NCI-H1694 treated with DMSO at 0.1 percent for 48 hours (cell line): ENCODE measurements around the gene CHD3.
"Not testable (repeated sequence)": the region's sequence is repeated elsewhere in the genome, so short reads cannot be mapped to it uniquely, and the experiment has no call there.

Experiments used
- DNase-seq: peaks from one replicate; lab custom pipeline; 2025; lab: John Stamatoyannopoulos, UW

CHD3 gene

GRCh38 chr17:7931709-7932482 is 43.3 kb downstream of the CHD3 start, which contains the start of the genes CNTROB and TRAPPC1:
Gene CNTROB (plus strand): TSS chr17:7932206. CDS start chr17:7933080, 874 bp downstream.
Gene TRAPPC1 (minus strand): TSS chr17:7931946. CDS start chr17:7931829, 117 bp downstream.
- peak; percentile 98 for DNase-seq

GRCh38 chr17:7932483-7932891 is 43.9 kb downstream of the CHD3 start:
- peak; percentile 5 for DNase-seq

- no peak for DNase-seq
Measured at GRCh38 chr17:7932949-7933348, 44.4 kb downstream of the CHD3 start.

GRCh38 chr17:7935859-7936258 is 47.3 kb downstream of the CHD3 start:
- no peak for DNase-seq

DNA sequence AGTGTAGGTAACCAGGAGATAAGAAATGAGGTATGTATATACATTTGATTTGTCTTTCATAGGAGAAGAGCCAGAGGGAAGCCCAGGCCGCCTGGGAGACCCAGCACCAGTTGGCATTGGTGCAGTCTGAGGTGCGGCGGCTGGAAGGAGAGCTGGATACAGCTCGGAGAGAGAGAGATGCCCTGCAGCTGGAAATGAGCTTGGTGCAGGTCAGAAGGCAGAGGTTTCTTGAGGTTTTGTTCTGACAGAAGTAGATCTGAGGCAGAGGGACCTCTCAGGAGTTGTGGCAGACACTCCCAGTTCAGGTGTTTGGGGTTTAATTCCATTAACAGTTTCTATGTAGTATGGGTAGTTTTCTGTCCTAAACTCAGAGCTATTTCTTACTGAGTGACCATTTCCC is 51.4 kb downstream of the CHD3 start:
- no peak for DNase-seq

DNA sequence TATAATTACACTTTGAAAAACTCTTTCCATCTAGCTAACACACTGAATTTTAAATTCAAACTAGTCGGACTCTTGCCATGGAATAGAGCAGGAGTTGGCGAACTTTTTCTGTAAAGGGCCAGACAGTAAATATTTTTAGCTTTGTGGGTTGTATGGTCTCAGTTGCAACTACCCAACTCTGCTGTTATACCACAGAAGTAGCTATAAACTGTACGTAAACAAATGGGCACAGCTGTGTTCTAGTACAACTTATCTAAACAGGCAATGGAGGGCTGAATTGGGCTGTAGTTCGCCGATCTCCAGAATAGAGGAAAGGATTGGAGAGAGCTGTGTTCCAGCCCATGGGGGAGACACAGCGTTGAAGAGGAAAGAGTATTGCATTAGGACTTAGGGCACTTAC is 52.2 kb downstream of the CHD3 start:
- no peak for DNase-seq

DNA sequence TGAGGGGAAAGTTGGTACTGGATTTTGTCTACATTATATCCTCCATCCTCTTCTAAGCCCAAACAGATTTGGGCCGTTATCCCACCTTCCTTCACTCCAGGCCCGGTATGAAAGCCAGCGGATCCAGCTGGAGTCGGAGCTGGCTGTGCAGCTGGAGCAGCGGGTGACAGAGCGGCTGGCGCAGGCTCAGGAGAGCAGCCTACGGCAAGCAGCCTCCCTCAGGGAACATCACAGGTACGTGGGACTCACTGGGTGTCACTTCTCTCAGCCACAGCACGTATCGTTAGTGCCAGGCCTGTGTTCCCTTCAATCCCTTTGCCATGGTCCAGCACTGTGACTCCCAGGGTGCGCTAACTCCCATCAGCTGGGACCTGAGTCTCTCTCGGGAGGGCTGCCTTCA is 54.7 kb downstream of the CHD3 start:
- DNase-seq = no peak

DNA sequence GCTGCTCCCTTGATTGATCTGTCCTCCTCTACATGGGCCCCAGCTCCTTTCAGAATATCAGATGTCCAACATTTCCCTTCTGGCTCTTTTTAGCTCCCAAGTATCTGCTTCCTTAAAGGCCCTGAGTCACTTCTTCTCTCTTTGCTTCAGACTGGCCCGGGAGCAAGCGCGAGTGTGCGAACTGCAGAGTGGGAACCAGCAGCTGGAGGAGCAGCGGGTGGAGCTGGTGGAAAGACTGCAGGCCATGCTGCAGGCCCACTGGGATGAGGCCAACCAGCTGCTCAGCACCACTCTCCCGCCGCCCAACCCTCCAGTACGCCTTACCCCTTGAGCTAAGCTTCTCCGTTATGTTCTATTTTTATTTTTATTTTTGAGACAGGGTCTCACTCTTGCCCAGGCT is 55.7 kb downstream of the CHD3 start:
- DNase-seq = no peak

DNA sequence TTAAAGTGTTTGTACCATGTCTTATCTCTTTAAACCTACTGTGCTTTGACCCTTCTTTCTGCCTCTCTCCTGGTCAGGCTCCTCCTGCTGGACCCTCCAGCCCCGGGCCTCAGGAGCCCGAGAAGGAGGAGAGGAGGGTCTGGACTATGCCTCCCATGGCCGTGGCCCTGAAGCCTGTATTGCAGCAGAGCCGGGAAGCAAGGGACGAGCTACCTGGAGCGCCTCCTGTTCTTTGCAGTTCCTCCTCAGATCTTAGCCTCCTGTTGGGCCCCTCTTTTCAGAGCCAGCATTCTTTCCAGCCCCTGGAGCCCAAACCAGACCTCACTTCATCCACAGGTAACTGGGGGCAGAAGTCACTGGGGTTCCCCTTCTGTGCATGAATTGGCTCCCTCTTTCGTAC is 57.1 kb downstream of the CHD3 start:
- DNase-seq = no peak

GRCh38 chr17:7946441-7946840 is 57.9 kb downstream of the CHD3 start:
- no peak for DNase-seq

DNA sequence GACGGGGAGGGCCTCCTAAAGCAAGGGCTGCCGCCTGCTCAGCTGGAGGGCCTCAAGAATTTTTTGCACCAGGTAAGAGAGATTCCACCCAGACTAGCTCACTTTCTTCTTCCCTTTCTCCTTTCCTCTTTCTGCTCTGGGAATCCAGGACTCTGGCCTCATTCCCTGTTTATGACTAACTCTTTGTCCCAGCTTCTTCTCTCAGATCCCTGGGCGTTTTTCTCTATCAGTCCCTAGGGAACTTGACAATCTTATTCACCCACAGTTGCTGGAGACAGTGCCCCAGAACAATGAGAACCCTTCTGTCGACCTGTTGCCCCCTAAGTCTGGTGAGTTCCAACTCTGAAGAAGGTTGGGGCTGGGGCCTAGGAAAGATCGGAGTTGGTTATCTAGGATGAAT is 59.1 kb downstream of the CHD3 start:
- no peak for DNase-seq

DNA sequence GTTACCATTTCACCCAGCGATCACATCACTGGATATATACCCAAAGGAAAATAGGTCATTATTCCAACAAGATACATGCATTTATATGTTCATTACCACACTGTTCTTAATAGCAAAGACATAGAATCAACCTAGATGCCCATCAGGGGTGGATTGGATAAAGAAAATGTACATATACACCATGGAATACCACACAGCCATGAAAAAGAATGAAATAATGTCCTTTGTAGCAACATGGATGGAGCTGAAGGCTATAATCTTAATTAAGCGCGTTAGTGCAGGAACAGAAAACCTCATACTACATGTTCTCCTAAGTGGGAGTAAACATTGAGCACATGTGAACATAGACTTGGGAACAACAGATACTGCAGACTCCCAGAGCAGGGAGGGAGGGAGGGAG is 62.0 kb downstream of the CHD3 start:
- no peak for DNase-seq

DNA sequence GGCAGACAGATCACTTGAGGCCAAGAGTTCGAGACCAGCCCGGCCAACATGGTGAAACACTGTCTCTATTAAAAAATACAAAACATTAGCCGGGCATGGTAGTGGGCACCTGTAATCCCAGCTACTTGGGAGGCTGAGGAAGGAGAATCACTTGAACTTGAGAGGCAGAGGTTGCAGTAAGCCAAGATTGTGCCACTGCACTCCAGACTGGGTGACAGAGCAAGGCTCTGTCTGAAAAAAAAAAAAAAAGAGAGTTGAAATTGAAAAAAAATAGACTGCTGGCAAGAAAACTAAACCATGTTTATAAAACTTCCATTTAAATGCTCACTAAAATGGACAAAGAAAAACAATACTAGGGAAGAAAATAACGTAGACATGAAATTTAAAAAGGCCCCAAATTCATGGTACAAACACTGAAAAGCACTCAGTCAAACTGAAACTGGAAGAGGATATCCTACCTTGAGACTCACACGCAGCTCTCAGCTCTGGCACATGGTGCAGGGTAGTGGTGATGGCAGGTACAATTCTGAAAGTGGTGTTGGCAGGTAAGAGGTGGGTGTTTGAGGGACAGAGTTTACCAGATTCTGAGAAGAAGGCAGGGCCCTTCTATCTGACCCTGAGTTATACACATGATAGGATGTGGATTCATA is 62.7 kb downstream of the CHD3 start:
- no peak for DNase-seq

GRCh38 chr17:7953266-7953665 is 64.7 kb downstream of the CHD3 start:
- DNase-seq = not testable (repeated sequence)

DNA sequence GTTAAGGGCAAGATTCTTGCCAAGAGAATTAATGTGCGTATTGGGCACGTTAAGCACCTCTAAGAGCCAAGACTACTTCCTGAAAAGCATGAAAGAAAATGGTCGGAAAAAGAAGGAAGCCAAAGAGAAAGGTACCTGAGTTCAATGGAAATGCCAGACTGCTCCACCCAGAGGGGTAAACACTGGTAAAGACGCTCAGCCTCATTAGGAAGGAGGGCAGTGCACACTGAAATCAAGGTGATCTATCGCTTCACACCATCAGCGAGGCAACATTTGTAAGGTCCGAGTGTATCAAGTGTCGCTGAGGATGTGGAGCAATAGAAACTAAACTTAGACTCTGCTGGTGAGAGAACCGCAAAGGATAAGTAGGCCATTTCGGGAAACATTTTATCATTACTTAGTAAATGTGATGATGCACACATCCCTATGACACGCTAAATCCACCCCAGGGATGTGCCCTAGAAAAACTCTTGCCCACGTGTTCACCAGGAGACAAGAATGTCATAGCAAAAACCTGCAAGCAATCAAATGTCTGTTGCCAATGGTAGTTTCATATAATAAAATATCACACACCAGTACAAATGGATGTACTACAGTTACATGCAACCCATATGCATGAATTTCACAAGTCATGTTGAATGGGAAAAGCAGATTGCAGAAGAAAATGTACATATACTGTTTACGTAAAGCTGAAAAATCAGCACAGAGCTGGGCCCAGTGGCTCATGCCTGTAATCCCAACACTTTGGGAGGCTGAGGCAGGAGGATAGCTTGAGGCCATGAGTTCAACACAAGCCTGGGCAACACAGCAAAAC is 67.0 kb downstream of the CHD3 start:
- DNase-seq = no peak

GRCh38 chr17:7956228-7956965 is 67.8 kb downstream of the CHD3 start:
- DNase-seq = no peak

DNA sequence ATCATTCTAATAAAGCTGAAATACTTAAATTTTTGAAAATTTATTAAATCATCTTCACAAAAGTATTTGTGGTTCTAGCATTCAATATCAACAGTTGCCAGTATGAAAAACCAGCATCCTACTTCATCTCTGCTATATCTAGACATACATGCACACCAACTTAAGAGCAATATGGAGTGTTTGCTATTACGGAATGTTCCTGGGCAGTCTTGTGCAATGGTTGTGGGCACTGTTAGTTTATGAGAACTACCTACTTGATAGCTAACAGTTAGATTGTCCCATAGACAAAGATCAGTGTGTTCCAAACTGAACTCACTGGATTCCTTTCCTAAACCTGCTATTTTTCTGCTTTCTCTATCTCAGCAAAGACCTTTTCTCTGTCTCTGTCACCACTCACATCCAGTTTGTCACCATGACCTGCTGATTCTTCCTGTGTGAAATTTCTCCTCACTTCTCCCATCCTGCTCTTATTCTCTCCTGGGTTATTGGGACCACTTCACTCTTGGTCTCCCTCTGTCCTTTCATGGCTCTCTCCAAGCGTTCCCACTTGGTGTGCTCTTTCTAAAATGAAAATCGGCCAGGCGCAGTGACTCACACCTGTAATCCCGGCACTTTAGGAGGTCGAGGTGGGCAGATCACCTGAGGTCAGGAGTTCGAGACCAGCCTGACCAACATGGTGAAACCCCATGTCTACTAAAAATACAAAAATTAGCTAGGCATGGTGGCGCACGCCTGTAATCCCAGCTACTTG is 71.1 kb downstream of the CHD3 start:
- no peak for DNase-seq

- no peak for DNase-seq
Measured at GRCh38 chr17:7961421-7961820, 72.8 kb downstream of the CHD3 start.
